Adrenal gland (tissue), 5 donors: ENCODE data around the gene NUP50.

Experiments used
- CTCF ChIP-seq, 6 experiments: fragments of 450-650 bp in 4 of 6; fragments of 200-600 bp in 2 of 6; sonication (generic) in 1 of 6; IDR thresholded peaks; 1 replicate in 5 of 6; 2 replicates in 1 of 6; pipeline versions ENCODE4 v1.5.1 to v1.8.0; 2016 to 2021; ENCODE audit warnings: antibody characterized with exemption in 6 of 6, mild to moderate bottlenecking in 2 of 6, moderate library complexity in 1 of 6
- POLR2A ChIP-seq, 2 donors: fragments of 450-650 bp; IDR thresholded peaks; one replicate each; pipeline ENCODE4 v1.6.1; 2017; ENCODE audit warnings: antibody characterized with exemption in 2 of 2, mild to moderate bottlenecking in 2 of 2, moderate library complexity in 1 of 2
- donor health status: DM: no; HTN: no; CAD: no.

DNA sequence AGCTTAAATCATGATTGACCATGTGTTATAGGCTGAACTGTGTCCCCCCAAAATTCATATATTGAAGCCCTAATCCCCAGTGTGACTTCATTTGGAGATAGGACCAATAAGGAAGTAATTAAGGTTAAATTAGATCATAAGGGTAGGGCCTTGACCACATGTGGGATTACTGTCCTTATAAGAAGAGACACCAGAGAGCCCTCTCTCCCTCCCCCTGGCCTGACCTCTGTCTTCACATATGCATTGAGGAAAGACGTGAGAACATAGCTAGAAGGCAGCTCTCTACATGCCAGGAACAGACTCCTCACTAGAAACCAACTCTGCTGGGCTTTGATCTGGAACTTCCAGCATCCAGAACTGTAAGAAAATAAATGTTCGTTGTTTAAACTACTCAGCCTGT, 13.6 kb upstream of the NUP50 start:
- TF ChIP-seq CTCF (IDR thresholded peaks at IDR 0.05) = no peak
- no peak for TF ChIP-seq POLR2A (IDR thresholded peaks at IDR 0.05)
